ENCODE measurements around the gene EMB.
"Not testable (repeated sequence)": the region's sequence is repeated elsewhere in the genome, so short reads cannot be mapped to it uniquely, and the experiment has no call there.

EMB gene

DNA sequence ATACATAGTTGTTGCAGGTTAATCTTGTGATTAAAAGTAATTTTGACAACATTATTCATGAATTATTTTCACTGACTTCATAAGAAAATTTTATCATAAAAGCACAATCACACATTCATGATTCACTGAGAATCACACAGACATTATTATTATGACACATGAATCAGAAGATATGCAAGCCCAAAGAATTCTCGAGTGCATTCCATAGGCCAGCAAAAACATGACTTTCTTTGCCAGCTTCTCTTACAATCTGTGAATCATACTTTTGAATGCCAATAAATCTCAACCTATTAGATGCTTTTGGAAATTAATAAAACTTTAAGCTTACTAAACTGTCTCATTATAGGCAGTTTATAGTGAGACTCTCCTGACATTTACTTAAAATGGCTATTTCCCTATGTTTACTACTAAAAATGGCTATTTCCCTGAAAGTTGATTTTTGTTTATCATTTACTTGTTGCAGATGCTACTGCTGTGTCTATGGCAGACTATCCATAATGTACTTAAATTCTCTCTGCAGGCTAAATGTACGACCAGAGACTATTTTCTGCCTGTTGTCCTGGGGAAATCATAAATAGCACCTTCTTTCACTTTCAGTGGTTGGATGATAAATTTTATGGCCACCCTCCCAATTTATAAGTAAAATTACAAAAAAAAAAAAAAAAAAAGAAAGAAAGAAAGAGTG, 47.0 kb downstream of the EMB start:
- not testable (repeated sequence) for H3K9me3 ChIP-seq (ENCODE audit: insufficient read depth, low read depth, low read length); H2BK5ac ChIP-seq (ENCODE audit: low read depth, low read length, poor library complexity); H3K4ac ChIP-seq (ENCODE audit: low read depth, low read length); H3K4me2 ChIP-seq (ENCODE audit: low read length); H3K9ac ChIP-seq (ENCODE audit: low read length); H3K4me1 ChIP-seq (ENCODE audit: control insufficient read depth in 1 of 2, insufficient read depth in 2 of 2, low read length in 2 of 2); H2AK5ac ChIP-seq (ENCODE audit: low read length); H3K23ac ChIP-seq (ENCODE audit: low read length); H4K91ac ChIP-seq (ENCODE audit: low read depth, low read length); H4K8ac ChIP-seq (ENCODE audit: low read depth, low read length); DNase-seq; H2BK120ac ChIP-seq (ENCODE audit: insufficient read depth, low read length, poor library complexity); H4K12ac ChIP-seq (ENCODE audit: low read depth, low read length); H3K79me2 ChIP-seq (ENCODE audit: control insufficient read depth, insufficient read depth, low read length, poor library complexity); H3K27me3 ChIP-seq (ENCODE audit: insufficient read depth, low read length); H2AFZ ChIP-seq (ENCODE audit: insufficient read depth, low read length, poor library complexity); H3K14ac ChIP-seq (ENCODE audit: low read length); H2BK12ac ChIP-seq (ENCODE audit: low read length); H3K79me1 ChIP-seq (ENCODE audit: low read length); H3K18ac ChIP-seq (ENCODE audit: low read length); H3K36me3 ChIP-seq (ENCODE audit: control insufficient read depth in 1 of 2, insufficient read depth in 2 of 2, low read length in 2 of 2); H3K27ac ChIP-seq (ENCODE audit: low read depth, low read length); H3K4me3 ChIP-seq (ENCODE audit: low read depth, low read length)
- WGBS (ENCODE audit: extremely low coverage, insufficient coverage, insufficient read length) = no CpG with 5 or more reads among the region's 2 CpGs

DNA sequence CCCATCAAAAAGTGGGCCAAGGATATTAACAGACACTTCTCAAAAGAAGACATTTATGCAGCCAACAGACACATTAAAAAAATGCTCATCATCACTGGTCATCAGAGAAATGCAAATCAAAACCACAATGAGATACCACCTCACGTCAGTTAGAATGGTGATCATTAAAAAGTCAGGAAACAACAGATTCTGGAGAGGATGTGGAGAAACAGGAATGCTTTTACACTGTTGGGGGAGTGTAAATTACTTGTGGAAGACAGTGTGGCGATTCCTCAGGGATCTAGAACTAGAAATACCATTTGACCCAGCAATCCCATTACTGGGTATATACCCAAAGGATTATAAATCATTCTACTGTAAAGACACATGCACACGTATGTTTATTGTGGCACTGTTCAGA, 48.8 kb downstream of the EMB start:
- H3K9ac ChIP-seq (ENCODE audit: low read length); H3K27ac ChIP-seq (ENCODE audit: low read depth, low read length); H3K79me2 ChIP-seq (ENCODE audit: control insufficient read depth, insufficient read depth, low read length, poor library complexity); H2BK120ac ChIP-seq (ENCODE audit: insufficient read depth, low read length, poor library complexity); H3K36me3 ChIP-seq (ENCODE audit: control insufficient read depth in 1 of 2, insufficient read depth in 2 of 2, low read length in 2 of 2); H3K23ac ChIP-seq (ENCODE audit: low read length); H3K27me3 ChIP-seq (ENCODE audit: insufficient read depth, low read length); H4K8ac ChIP-seq (ENCODE audit: low read depth, low read length); H3K4me3 ChIP-seq (ENCODE audit: low read depth, low read length); H3K14ac ChIP-seq (ENCODE audit: low read length); H3K79me1 ChIP-seq (ENCODE audit: low read length); H2AK5ac ChIP-seq (ENCODE audit: low read length); H3K4ac ChIP-seq (ENCODE audit: low read depth, low read length); H3K4me1 ChIP-seq (ENCODE audit: control insufficient read depth in 1 of 2, insufficient read depth in 2 of 2, low read length in 2 of 2); H3K9me3 ChIP-seq (ENCODE audit: insufficient read depth, low read depth, low read length); H4K12ac ChIP-seq (ENCODE audit: low read depth, low read length); H3K4me2 ChIP-seq (ENCODE audit: low read length); DNase-seq; H3K18ac ChIP-seq (ENCODE audit: low read length); H2BK12ac ChIP-seq (ENCODE audit: low read length); H4K91ac ChIP-seq (ENCODE audit: low read depth, low read length); H2AFZ ChIP-seq (ENCODE audit: insufficient read depth, low read length, poor library complexity); H2BK5ac ChIP-seq (ENCODE audit: low read depth, low read length, poor library complexity): not testable (repeated sequence)
- WGBS (ENCODE audit: extremely low coverage, insufficient coverage, insufficient read length) = no CpG with 5 or more reads among the region's 3 CpGs

DNA sequence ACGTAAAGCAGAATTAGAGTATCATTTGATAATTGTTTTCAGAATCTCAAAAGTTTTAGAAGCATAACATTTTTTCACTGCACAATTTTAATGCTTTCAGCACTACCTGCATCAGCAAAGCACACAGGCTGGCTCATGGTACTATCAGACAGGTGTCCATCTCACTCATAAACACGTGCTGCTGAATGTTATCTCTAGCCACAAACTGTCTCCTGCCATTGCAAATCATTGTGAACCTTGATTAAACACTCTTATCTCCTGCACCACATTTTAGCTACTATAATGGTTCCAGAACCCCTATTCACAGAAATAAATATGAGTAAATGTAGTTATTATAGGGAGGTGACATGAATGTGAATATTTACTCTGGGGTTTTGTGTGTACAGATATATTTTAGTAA, 56.7 kb downstream of the EMB start:
- not testable (repeated sequence) for H3K27ac ChIP-seq (ENCODE audit: low read depth, low read length); H3K18ac ChIP-seq (ENCODE audit: low read length); H2AFZ ChIP-seq (ENCODE audit: insufficient read depth, low read length, poor library complexity); H2AK5ac ChIP-seq (ENCODE audit: low read length); H3K4me1 ChIP-seq (ENCODE audit: control insufficient read depth in 1 of 2, insufficient read depth in 2 of 2, low read length in 2 of 2); H3K79me1 ChIP-seq (ENCODE audit: low read length); H2BK5ac ChIP-seq (ENCODE audit: low read depth, low read length, poor library complexity); H3K4me3 ChIP-seq (ENCODE audit: low read depth, low read length); H3K9ac ChIP-seq (ENCODE audit: low read length); H3K4me2 ChIP-seq (ENCODE audit: low read length); H3K23ac ChIP-seq (ENCODE audit: low read length); H4K12ac ChIP-seq (ENCODE audit: low read depth, low read length); H4K91ac ChIP-seq (ENCODE audit: low read depth, low read length); H2BK12ac ChIP-seq (ENCODE audit: low read length); H3K9me3 ChIP-seq (ENCODE audit: insufficient read depth, low read depth, low read length); H3K4ac ChIP-seq (ENCODE audit: low read depth, low read length); H3K36me3 ChIP-seq (ENCODE audit: control insufficient read depth in 1 of 2, insufficient read depth in 2 of 2, low read length in 2 of 2); H3K14ac ChIP-seq (ENCODE audit: low read length); H3K27me3 ChIP-seq (ENCODE audit: insufficient read depth, low read length); H2BK120ac ChIP-seq (ENCODE audit: insufficient read depth, low read length, poor library complexity); H3K79me2 ChIP-seq (ENCODE audit: control insufficient read depth, insufficient read depth, low read length, poor library complexity); DNase-seq; H4K8ac ChIP-seq (ENCODE audit: low read depth, low read length)
- WGBS (ENCODE audit: extremely low coverage, insufficient coverage, insufficient read length) = no CpG with 5 or more reads among the region's 2 CpGs

DNA sequence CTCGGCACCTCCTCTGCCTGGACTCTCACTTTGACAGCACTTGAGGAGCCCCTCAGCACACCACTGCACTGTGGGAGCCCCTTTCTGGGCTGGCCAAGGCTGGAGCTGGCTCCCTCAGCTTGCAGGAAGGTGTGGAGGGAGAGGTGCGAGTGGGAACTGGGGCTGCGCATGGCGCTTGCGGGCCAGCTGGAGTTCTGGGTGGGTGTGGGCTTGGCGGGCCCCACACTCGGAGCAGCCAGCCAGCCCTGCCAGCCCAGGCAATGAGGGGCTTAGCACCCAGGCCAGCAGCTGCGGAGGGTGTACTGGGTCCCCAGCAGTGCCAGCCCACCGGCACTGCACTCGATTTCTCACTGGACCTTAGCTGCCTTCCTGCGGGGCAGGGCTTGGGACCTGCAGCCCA, 64.4 kb downstream of the EMB start:
- not testable (repeated sequence) for H2BK12ac ChIP-seq (ENCODE audit: low read length); H4K91ac ChIP-seq (ENCODE audit: low read depth, low read length); H3K27me3 ChIP-seq (ENCODE audit: insufficient read depth, low read length); H3K18ac ChIP-seq (ENCODE audit: low read length); H3K36me3 ChIP-seq (ENCODE audit: control insufficient read depth in 1 of 2, insufficient read depth in 2 of 2, low read length in 2 of 2); H4K8ac ChIP-seq (ENCODE audit: low read depth, low read length); H4K12ac ChIP-seq (ENCODE audit: low read depth, low read length); H3K4ac ChIP-seq (ENCODE audit: low read depth, low read length); H3K9me3 ChIP-seq (ENCODE audit: insufficient read depth, low read depth, low read length); H3K4me3 ChIP-seq (ENCODE audit: low read depth, low read length); H3K4me1 ChIP-seq (ENCODE audit: control insufficient read depth in 1 of 2, insufficient read depth in 2 of 2, low read length in 2 of 2); H3K4me2 ChIP-seq (ENCODE audit: low read length); H3K14ac ChIP-seq (ENCODE audit: low read length); H3K9ac ChIP-seq (ENCODE audit: low read length); H2BK5ac ChIP-seq (ENCODE audit: low read depth, low read length, poor library complexity); H3K79me1 ChIP-seq (ENCODE audit: low read length); DNase-seq; H3K79me2 ChIP-seq (ENCODE audit: control insufficient read depth, insufficient read depth, low read length, poor library complexity); H2AK5ac ChIP-seq (ENCODE audit: low read length); H2AFZ ChIP-seq (ENCODE audit: insufficient read depth, low read length, poor library complexity); H3K27ac ChIP-seq (ENCODE audit: low read depth, low read length); H2BK120ac ChIP-seq (ENCODE audit: insufficient read depth, low read length, poor library complexity); H3K23ac ChIP-seq (ENCODE audit: low read length)
- WGBS (ENCODE audit: extremely low coverage, insufficient coverage, insufficient read length) = no CpG with 5 or more reads among the region's 11 CpGs

Measured in trophoblast cell (in vitro differentiated cells and primary cell).